Dedifferentiated amniotic fluid mesenchymal stem cell (primary cell): ENCODE results near the gene ST6GALNAC2.
"Not testable (repeated sequence)": the region's sequence is repeated elsewhere in the genome, so short reads cannot be mapped to it uniquely, and the experiment has no call there.

Experiments used
- DNase-seq: peaks from one replicate; pipeline ENCODE4 v3.0.0-alpha.2; 2016; ENCODE audit errors: extremely low spot score

ST6GALNAC2 gene

DNA sequence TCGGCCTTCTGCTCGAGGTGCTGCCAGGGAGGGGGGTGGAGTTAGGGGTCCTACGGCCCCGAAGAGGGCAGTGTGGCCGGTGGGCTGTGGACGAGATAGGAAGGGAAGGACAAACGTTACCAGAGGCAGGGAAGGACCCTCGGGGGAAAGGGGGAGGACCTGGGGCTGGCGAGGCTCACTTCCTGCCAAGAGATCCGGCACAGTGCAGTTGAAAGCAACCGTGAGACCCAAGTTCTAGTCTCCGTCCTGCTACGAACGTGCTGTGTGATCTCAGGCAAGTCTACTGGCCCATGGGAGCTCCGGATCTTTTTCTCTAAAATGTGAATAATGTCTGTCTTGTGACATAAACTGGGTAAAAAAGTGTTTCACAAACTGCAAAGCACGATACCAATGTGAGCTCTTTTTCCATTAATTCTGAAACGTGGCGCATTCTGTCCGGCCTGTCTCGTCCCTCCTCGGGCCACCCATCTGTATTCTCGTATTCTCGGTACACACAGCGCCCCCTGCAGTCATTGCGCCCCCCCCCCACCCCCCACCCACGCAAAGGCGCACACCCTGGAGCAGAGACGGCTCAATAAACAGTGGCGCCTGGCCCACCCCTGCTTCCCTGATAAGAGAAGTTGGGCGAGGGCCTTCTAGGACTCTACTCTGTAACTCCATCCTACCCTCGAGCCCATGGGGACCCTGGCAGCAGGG, 57.0 kb downstream of the ST6GALNAC2 start:
- DNase-seq: no peak

DNA sequence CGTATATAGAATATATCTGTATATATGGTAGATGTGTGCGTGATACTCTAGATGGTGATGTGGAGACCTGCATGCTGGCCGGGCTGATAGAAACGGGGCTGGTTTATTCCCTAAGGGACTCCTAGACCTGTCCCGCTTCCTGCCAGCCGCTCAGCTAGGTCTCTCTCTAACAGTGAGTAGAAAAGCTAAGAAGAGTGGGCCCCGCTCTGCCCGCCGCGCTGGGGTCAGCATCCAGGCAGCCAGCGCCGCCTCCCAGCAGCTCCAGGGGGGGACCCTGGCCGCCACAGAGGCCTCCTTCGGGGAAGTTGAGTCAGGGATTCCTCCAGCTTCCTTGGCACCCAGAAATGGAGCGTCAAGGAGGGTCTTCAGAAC, 57.5 kb downstream of the ST6GALNAC2 start:
- DNase-seq: no peak

DNA sequence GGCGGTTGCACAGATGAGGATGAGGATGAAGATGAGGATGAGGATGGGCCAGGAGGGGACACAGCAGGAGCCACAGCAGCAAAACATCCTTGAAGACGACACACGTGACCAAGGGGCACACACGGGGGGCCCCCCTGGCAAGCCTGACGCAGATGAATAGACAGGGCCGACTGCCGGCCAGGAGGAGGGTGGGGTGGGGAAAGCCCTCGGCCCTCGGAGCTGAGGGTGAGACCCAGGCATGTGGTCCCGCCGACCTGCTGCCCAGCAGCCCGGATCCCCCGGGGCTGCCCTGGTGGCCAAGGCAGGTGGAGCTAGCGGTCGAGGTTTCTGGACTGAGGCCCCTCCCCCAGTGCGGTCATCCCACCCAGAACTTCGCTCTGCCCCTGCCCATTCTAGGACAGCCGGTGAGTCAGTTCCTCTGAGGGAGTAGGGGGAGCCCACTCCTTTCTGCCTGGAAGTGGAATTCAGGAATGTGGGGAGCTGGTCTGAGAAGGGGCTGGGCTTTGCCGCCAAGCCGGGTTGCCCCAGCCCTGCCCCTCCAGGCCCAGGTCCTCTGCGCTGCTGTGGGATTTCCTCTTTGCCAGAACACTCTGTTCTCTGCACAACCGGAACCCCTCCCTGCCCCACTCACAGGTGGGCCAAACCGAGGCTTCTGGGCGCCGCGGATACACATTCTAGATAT, 58.1 kb downstream of the ST6GALNAC2 start:
- no peak for DNase-seq

DNA sequence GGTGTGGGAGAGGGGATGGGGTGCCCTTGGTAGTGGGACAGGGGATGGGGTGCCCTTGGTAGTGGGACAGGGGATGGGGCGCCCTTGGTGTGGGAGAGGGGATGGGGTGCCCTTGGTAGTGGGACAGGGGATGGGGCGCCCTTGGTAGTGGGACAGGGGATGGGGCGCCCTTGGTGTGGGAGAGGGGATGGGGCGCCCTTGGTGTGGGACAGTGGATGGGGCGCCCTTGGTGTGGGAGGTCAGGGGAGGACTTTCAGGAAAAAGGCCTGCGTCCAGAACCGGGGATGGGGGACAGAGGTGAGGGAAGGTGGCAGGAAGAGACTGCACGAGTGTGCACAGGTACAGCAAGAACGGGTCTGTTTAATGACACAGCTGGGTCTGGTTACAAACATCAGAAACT, 58.6 kb downstream of the ST6GALNAC2 start:
- DNase-seq: not testable (repeated sequence)

DNA sequence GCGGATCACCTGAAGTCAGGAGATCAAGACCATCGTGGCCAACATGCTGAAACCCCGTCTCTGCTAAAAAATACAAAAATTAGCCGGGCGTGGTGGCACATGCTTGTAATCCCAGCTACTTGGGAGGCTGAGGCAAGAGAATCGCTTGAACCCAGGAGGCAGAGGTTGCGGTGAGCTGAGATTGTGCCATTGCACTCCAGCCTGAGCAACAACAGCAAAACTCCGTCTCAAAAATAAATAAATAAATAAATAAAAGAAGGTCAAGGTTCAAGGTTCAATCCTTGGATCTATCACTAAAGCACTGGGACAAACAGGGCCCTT, 60.2 kb downstream of the ST6GALNAC2 start:
- DNase-seq: not testable (repeated sequence)

DNA sequence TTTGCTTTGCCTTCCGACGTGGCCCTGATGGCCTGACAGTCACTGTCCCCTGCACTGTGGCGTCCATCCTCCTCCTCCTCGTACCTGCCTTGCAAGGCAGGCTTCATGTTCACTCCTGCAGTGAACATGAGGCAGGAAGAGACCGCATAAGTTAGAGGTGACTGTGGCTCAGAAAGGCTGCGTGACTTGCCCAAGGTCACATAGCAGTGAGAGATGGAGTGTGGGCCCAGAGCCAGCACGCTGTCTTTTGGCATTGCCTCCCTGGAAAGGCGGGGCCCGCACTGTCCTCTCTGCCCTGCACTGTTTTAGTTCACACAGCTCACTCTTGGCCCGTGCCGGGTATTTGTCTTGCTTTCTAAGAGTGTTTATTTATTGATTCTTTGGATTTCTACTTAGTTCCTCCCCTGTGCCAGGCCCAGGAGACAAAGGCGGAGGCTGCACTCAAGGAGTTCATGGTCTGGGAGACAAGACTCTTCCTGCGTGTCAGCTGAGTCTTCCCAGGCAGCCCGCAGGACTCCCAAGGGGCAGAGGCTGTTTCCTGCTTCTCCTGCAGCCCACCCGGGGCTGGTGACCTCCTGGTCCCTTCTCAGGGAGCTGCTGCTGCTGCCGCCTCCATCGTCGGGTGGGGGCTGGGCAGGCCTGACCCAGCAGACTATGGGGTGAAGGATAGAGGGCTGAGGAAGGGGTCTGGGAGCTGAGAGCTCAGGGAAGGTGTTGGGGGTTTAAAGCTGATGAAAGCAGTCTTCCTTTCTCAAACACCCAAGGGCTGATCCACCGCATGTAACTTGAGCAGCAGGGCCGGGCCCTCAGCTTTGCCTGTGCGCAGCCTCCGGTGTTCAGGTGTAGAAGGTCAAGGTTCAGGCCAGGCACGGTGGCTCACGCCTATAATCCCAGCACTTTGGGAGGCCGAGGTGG, 60.8 kb downstream of the ST6GALNAC2 start:
- DNase-seq: no peak

DNA sequence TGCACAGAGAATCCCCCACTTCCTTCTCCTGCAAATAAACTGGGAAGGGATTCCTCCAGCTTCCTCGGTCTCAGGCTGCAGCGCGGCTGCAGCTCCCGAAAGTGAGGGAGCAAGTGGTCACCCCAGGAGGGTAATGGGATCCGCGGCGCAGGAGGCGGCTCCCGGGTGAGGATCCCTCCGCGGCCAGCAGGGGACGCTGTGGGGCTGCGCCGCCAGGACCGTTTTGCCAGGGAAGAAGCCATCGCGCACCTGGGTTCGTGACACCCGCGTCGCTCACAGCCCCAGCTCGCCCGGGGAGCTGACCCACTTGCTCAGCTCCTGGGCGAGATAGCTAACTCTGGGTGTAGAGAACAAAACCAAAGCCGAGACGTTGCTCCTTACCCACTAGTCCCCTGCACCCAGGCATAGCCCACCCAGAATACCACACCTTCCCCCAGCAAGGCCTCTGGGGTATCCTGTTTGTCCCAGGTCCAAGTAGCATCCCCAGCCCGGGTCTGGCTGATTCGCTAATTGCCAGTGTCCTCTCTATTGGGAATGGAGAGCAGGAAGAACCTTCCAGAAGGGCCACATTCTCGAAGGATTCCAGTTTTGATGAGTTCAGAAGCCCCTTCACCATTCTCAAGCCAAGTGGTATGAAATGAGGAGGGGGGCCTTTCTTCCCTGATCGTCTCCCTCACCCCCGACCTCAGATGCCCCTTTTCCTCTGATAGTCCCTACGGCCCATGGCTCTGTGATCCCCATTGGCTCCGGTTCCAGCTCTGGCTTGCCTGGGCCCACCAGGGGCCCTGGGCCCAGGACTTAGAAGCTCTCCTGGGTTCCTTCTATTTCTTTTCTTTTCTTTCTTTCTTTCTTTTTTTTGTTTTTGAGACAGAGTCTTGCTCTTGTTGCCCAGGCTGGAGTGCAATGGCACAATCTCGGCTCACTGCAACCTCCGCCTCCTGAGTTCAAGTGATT, 62.3 kb downstream of the ST6GALNAC2 start:
- no peak for DNase-seq

DNA sequence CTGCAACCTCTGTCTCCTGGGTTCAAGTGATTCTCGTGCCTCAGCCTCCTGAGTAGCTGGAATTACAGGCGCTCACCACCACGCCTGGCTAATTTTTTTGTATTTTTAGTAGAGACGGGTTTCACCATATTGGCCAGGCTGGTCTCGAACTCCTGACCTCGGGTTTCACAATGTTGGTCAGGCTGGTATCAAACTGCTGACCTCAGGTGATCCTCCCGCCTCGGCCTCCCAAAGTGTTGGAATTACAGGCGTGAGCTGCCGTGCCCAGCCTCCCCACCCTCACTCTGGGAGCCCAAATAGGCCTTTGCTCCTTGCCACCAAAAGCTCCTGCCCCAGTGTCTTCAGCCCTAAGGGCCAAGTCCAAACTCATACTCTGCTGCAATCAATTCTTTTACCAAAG, 64.0 kb downstream of the ST6GALNAC2 start:
- DNase-seq: not testable (repeated sequence)

DNA sequence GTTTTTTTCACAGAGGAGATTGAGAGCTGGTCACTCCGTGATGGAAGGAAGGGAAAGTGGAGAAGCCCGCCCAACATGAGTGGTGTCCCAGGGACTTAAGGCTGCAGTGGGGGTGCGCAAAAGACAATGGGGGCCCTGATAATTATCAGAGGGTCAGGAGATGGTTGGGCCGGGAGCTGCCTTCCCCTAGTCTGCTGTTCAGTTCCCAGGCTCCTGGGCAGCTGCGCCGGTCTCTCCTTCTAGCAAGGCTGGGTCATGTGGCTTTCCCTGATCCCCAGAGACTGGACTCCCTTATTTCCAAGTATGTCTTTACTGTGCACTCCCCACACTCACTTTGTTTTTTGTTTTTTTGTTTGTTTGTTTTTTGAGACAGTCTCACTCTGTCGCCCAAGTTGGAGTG, 64.4 kb downstream of the ST6GALNAC2 start:
- no peak for DNase-seq

DNA sequence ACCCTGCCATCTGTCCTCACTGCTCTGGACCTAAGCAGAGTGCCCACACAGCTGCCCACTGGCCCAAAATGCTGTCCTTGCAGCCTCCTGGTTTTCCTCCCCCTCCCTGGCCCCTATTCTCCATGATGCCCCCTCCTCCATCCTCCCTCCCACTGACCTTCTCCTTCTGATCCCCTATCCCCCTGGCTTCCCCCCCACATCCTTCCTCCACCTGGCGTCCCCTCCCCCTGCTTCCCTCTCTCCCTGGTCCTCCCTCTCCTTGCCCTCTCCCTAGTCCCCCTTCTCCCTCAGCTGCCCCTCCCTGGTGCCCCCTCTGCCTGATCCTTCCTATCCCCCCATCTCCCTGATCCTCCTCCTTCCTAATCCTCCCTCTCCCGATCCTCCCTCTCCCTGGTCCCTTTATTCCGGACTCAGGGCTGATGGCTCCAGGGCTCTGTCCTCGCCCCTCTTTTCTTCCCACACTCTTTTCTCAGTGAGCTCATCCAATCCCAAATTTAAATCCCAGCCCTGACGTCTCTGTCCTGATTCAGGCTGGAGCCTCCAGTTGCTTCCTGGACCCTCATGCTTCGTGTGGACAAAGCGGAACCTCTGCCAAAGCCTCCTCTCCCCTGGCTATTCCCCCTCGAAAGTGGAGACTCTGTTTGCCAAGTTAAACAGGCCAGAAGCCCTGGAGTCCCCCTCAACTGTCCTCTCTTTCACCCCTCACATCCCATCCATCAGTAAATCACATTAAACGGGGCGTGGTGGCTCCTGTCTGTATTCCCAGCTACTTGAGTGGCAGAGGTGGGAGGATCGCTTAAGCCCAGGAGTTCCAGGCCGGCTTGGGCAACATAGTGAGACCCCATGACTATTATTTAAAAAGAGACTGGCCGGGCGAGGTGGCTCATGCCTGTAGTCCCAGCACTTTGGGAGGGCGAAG, 66.4 kb downstream of the ST6GALNAC2 start:
- DNase-seq: no peak

DNA sequence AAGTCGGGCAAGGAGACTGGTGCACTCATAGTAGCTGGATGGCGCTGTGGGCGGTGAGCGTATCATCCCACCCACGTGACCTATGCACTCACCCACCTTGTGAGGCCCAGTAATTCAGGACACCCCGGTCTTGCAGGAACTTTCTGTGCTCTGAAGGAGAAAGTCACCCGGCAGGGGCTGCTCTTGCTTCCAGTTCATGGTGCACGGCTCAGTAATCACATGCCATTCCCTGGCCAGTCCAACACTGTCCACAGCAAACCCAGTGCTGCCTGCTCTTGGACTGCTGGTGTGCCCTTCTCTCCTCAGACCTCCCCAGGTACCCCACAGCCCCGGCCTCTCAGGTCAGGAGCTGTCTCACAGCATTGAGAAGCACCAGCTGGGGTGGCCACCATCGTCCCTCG, 68.0 kb downstream of the ST6GALNAC2 start:
- DNase-seq: no peak
